Lower lobe of right lung (tissue), 2 donors: Measurements from ENCODE around the gene LPIN2. TPM values are rescaled to one million over a fixed set of nuclear protein-coding genes. Genes with fewer than 3 reads are reported as not detected.

Source experiments
- ATAC-seq, 2 donors: fragments of 200-7000 bp; cut with Tn5 transposase; one replicate each; pipeline ENCODE4 v1.9.1; 2020 to 2022; ENCODE audit warnings: mild to moderate bottlenecking in 2 of 2, moderate library complexity in 2 of 2
- DNase-seq: peaks from one replicate; pipeline ENCODE4 v3.0.0-alpha.2; 2020
- H3K27ac ChIP-seq: fragments of 200-600 bp; one replicate; pipeline ENCODE4 v1.8.0; 2022
- H3K27me3 ChIP-seq: fragments of 200-600 bp; one replicate; pipeline ENCODE4 v1.8.0; 2022; ENCODE audit warnings: low read depth
- H3K36me3 ChIP-seq: fragments of 200-600 bp; one replicate; pipeline ENCODE4 v1.8.0; 2022; ENCODE audit warnings: mild to moderate bottlenecking
- H3K4me1 ChIP-seq: fragments of 200-600 bp; one replicate; pipeline ENCODE4 v1.8.0; 2022
- H3K4me3 ChIP-seq: fragments of 200-600 bp; one replicate; pipeline ENCODE4 v1.8.0; 2022; ENCODE audit warnings: mild to moderate bottlenecking
- H3K9me3 ChIP-seq: fragments of 200-600 bp; one replicate; pipeline ENCODE4 v1.8.0; 2022
- CTCF ChIP-seq: fragments of 200-600 bp; IDR thresholded peaks from one replicate; pipeline ENCODE4 v1.8.0; 2022; ENCODE audit warnings: antibody characterized with exemption, mild to moderate bottlenecking
- intact Hi-C: fragments of 100-400 bp; cut with DNase I; formaldehyde crosslinking; loops from one replicate; pipeline ENCODE4 v1.11.0; 2022
- total RNA-seq: library from RNA; stranded (reverse); fragmentation: NEBNext Ultra II Directional; extraction: Animal tissue kit (Norgen Biotek cat#: 25700); gene quantifications from one replicate; pipeline ENCODE4 v1.2.1, GENCODE V29; 2021
- donor health status: DM: no; HTN: yes; CAD: no; lungs with severe emphysema.

Gene LPIN2
- total RNA-seq, 1 donor from 2014 or later = 51.1 TPM

DNA sequence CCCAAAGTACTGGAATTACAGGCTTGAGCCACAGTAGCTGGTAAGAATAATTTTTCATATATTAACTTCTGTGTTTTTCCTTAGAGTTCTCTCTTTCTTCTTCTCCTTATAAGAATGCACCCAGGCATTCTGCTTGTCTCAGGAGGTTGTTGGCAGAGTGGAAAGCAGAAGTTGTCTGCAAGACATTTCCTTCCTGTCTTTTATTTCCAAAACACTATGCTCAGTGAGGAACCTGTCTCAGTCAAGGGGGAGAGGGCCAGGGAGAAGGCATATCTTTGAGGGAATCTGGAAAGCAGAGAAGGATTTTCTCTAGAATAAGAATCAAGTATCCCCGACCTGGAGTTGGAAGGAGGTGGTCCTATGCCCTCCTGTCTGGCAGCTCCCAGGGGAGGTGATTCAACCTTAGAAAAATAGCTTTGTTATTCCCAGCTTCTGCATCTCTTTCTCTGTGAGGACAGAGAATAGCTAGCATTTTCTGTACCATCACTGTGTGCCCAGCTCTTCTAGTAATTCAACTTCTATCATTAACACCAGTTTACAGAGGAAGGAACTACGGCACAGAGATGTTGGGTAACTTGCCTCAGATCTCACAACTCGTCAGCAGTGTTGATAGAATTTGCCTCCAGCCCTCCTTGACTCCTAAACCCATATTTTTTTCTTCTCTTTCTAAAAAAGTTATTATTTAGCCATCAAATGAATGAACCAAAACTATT is 3.8 kb upstream of the LPIN2 start:
- Histone ChIP-seq H3K36me3 (no peaks in the 10 kb centered on the region), H3K27me3 (no peaks in the 10 kb centered on the region), H3K4me3 (no peak overlapping the region), H3K4me1 (peaks cover 36% of the 10 kb centered on the region), H3K27ac (peak overlapping the region; percentile 85), H3K9me3 (no peaks in the 10 kb centered on the region)
- intact Hi-C loops = no loop called here
- ATAC-seq (no peak), DNase-seq (no peak)
- TF ChIP-seq CTCF = no peak

DNA sequence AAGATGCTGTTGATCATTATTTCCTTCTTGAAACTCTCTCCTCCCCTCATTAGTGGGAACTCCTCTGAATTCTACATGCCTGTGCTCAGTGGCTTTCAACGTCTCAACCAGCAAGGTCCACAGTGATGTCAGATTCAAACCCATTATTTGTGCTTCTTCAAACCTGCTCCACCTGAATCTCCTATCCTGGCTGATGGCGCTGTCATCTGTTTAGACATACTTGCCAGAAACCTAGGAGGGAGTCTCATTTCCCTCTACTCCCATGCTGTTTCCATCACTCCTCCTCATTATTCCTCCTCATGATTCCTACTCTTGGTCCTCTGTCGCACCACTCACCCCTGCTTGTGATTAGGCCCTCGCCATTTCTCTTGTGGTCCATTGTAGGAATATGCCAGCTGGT is 2.9 kb upstream of the LPIN2 start:
- H3K27ac ChIP-seq = peak overlapping the region; percentile 85
- intact Hi-C loops = no loop called here
- H3K27me3 ChIP-seq = no peaks in the 10 kb centered on the region
- no peak for TF ChIP-seq CTCF
- no peaks in the 10 kb centered on the region for H3K9me3 ChIP-seq
- no peak for ATAC-seq
- no peak for DNase-seq
- no peaks in the 10 kb centered on the region for H3K36me3 ChIP-seq
- no peak overlapping the region for H3K4me3 ChIP-seq
- peaks cover 45% of the 10 kb centered on the region for H3K4me1 ChIP-seq

DNA sequence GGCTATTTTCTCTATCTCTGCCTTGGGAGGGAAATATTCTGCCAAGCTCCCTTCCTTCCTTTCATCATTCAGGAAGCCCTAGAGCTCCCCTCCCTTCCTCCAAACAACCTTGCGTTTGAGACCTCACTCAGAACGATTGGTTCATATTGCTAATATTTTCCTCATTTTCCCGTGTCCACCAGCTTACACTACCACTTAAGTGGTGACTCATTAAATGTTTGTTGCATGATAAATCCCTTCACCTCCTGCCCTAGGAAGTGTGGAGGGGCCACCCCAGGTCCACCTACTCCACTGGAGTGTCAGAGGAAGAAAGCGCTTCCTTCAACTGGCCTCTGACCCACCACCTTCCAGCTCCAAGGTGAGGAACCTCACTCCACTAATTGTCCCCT is 2.3 kb upstream of the LPIN2 start:
- Histone ChIP-seq H3K9me3 (no peaks in the 10 kb centered on the region), H3K4me3 (peak overlapping the region; percentile 7), H3K27ac (peak overlapping the region; percentile 85), H3K4me1 (peaks cover 51% of the 10 kb centered on the region), H3K27me3 (no peaks in the 10 kb centered on the region), H3K36me3 (no peaks in the 10 kb centered on the region)
- intact Hi-C loops = no loop called here
- peak; percentile 64 for DNase-seq
- TF ChIP-seq CTCF = no peak
- peak; percentile 16 to 51 for ATAC-seq

DNA sequence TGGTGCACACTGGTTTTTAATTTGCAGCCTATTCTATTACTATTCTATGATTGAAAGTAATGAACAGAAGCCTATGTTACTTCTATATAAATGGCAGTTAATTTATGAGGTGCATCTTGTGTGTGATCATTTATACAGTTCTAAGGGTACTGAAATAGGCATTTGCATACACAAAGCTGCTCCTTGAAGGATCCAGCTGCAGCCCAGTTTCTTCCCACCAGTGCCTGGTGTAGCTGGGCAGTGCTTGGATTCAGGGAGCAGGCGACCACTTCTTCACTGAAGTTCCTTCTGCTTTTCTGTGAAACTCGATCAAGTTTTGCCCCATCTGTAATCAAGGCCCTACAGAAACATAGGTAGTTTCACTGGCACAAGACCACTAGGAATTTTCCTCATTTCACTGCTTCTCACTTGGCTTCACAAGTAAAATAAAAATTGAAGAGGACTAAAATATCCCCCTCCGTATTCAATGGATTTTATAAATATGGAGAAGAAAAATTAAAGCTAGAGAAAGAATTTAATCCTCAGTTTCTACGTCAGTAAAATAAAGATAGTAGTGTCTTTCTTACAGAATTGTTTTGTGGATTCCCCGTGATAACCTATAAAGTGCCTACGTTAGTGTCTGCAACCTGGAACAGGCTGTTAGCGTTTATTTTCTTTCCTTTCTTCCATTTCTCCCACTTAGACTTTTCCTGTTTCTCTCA is 1.7 kb upstream of the LPIN2 start:
- no peak for ATAC-seq
- no peaks in the 10 kb centered on the region for H3K36me3 ChIP-seq
- no peak for DNase-seq
- no peaks in the 10 kb centered on the region for H3K27me3 ChIP-seq
- peak overlapping the region; percentile 44 for H3K4me3 ChIP-seq
- H3K9me3 ChIP-seq = no peaks in the 10 kb centered on the region
- H3K4me1 ChIP-seq = peaks cover 57% of the 10 kb centered on the region
- intact Hi-C loops = no loop called here
- no peak for TF ChIP-seq CTCF
- peak overlapping the region; percentile 85 for H3K27ac ChIP-seq

DNA sequence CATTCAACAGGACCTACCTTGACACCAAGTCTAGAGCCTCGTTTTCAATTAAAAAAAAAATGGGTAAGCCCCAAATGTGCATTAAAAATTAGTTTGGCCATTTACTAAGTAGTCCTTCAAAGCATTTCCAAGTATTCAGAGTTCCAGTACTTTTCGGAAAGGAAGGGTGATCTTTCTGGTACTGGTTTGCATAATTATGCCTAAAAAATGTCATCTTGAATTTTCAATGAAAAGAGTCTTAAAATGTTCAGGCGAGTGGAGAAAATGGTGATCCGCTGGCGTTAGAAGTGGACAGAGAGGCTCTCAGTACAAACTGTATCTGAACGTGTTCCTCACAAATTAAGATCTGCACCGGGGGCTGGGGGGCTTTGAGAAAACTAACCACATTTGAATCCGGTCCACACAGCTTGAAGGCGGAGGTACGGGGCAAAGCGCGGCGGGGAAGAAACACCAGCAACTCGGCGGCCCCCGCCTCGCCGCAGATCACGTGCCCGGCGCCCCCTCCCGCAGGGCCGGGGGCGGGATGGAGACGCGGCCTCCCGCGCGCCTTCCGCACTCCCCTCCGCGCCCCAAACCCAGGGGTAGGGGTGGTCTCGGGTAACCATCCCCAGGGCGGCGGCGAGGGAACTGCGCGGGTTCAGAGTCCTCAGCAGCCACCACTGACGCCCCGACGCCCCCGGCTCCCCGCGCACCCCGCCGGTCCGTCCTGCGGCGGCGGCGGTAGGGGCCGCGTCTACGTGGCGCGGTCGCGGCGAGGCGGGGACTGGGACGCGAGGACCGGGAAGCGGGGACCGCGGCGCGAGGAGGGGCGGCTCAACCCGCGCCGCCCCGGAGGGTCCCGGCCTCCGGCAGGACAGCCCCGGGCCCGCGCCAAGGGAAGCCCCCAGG is 564 bp downstream of the LPIN2 start:
- intact Hi-C loops = no loop called here
- H3K4me1 ChIP-seq = peaks cover 70% of the 10 kb centered on the region
- peak; percentile 38 for ATAC-seq
- no peaks in the 10 kb centered on the region for H3K27me3 ChIP-seq
- H3K36me3 ChIP-seq = no peaks in the 10 kb centered on the region
- H3K27ac ChIP-seq = peak overlapping the region; percentile 97
- no peaks in the 10 kb centered on the region for H3K9me3 ChIP-seq
- H3K4me3 ChIP-seq = peak overlapping the region; percentile 80
- no peak for TF ChIP-seq CTCF
- DNase-seq = no peak
